GM23248 (cell line): ENCODE data around the gene LRRC7.

ENCODE experiments used
- EZH2 ChIP-seq: fragments of 200-600 bp; sonication (generic); IDR thresholded peaks from 2 replicates; pipeline ENCODE4 v1.6.1; 2018; ENCODE audit warnings: antibody characterized with exemption, mild to moderate bottlenecking; ENCODE audit not compliant: insufficient read depth, poor library complexity, severe bottlenecking
- EZH2phosphoT487 ChIP-seq: fragments of 200-600 bp; sonication (generic); IDR thresholded peaks from 2 replicates; pipeline ENCODE4 v1.6.1; 2018; ENCODE audit warnings: antibody characterized with exemption, moderate library complexity, mild to moderate bottlenecking, low read depth; ENCODE audit not compliant: insufficient read depth

GRCh38 chr1:69766431-69767180 lies 198.9 kb downstream of the LRRC7 start:
- no peak for TF ChIP-seq EZH2
- no peak for TF ChIP-seq EZH2phosphoT487
